HG02623 (cell line): ENCODE data around the gene PALM2AKAP2.

Experiments used
- ATAC-seq: cut with Tn5 transposase; IDR thresholded peaks from one replicate; pipeline ENCODE4 v1.9.1; 2021; ENCODE audit warnings: moderate library complexity; ENCODE audit not compliant: unreplicated experiment

Gene PALM2AKAP2

GRCh38 chr9:109771796-109772531, 8.0 kb upstream of the PALM2AKAP2 start:
- ATAC-seq = no peak

GRCh38 chr9:109775516-109775915, 4.5 kb upstream of the PALM2AKAP2 start:
- no peak for ATAC-seq

GRCh38 chr9:109776391-109776790, 3.6 kb upstream of the PALM2AKAP2 start:
- no peak for ATAC-seq

GRCh38 chr9:109780453-109781033, 545 bp downstream of the PALM2AKAP2 start:
- no peak for ATAC-seq

GRCh38 chr9:109781086-109781485, 1.1 kb downstream of the PALM2AKAP2 start:
- no peak for ATAC-seq

GRCh38 chr9:109781541-109782197, 1.7 kb downstream of the PALM2AKAP2 start:
- no peak for ATAC-seq

GRCh38 chr9:109787735-109788134, 7.7 kb downstream of the PALM2AKAP2 start:
- ATAC-seq = no peak

- no peak for ATAC-seq
These were observed 9.6 kb downstream of the PALM2AKAP2 start for GRCh38 chr9:109789556-109789955.

GRCh38 chr9:109789971-109790370, 10.0 kb downstream of the PALM2AKAP2 start:
- ATAC-seq = no peak

- ATAC-seq = no peak
These were observed 11.1 kb downstream of the PALM2AKAP2 start for GRCh38 chr9:109791003-109791677.

GRCh38 chr9:109791747-109792146, 11.7 kb downstream of the PALM2AKAP2 start:
- no peak for ATAC-seq

- no peak for ATAC-seq
These were observed 13.1 kb downstream of the PALM2AKAP2 start for GRCh38 chr9:109792951-109793546.

- ATAC-seq = no peak
These were observed 13.9 kb downstream of the PALM2AKAP2 start for GRCh38 chr9:109793921-109794320.

GRCh38 chr9:109794361-109795012, 14.5 kb downstream of the PALM2AKAP2 start:
- ATAC-seq = no peak

GRCh38 chr9:109795613-109796012, 15.6 kb downstream of the PALM2AKAP2 start:
- no peak for ATAC-seq

GRCh38 chr9:109796078-109796477, 16.1 kb downstream of the PALM2AKAP2 start:
- ATAC-seq = no peak

GRCh38 chr9:109797006-109797405, 17.0 kb downstream of the PALM2AKAP2 start:
- no peak for ATAC-seq

GRCh38 chr9:109797509-109797908, 17.5 kb downstream of the PALM2AKAP2 start:
- ATAC-seq = no peak

GRCh38 chr9:109799141-109799540, 19.1 kb downstream of the PALM2AKAP2 start:
- ATAC-seq = no peak

- ATAC-seq = no peak
These were observed 19.8 kb downstream of the PALM2AKAP2 start for GRCh38 chr9:109799792-109800191.

- no peak for ATAC-seq
These were observed 21.5 kb downstream of the PALM2AKAP2 start for GRCh38 chr9:109801484-109801883.
